Esophagus muscularis mucosa (tissue), 4 donors: ENCODE measurements around the gene PER3. TPM values are rescaled to one million over a fixed set of nuclear protein-coding genes. Genes with fewer than 3 reads are reported as not detected.
A peak's percentile ranks its signal among the peaks of the same experiment; 100 is the strongest.

ENCODE experiments used
- DNase-seq: peaks from one replicate; pipeline ENCODE4 v3.0.0-alpha.2; 2017; ENCODE audit errors: extremely low spot score
- H3K27ac ChIP-seq, 4 donors: fragments of 200-600 bp; sonication (generic); replicated peaks in 1 of 4; 1 replicate in 3 of 4; 2 replicates in 1 of 4; pipeline ENCODE4 v1.5.1; 2016 to 2019; ENCODE audit warnings: mild to moderate bottlenecking in 1 of 4
- H3K27me3 ChIP-seq, 4 donors: fragments of 200-600 bp; sonication (generic); one replicate each; pipeline versions ENCODE4 v1.5.1 to v1.6.0; 2016 to 2019
- H3K36me3 ChIP-seq, 4 donors: fragments of 200-600 bp; sonication (generic); one replicate each; pipeline ENCODE4 v1.5.1; 2016 to 2019
- H3K4me1 ChIP-seq, 4 donors: fragments of 200-600 bp; sonication (generic); one replicate each; pipeline ENCODE4 v1.5.1; 2016 to 2019
- H3K4me3 ChIP-seq, 4 donors: fragments of 200-600 bp; sonication (generic); 1 replicate in 2 of 4; 2 replicates in 2 of 4; pipeline ENCODE4 v1.5.1; 2016 to 2019; ENCODE audit warnings: mild to moderate bottlenecking in 4 of 4, moderate library complexity in 1 of 4
- H3K9me3 ChIP-seq, 4 donors: fragments of 200-600 bp; sonication (generic); 1 replicate in 3 of 4; 2 replicates in 1 of 4; pipeline ENCODE4 v1.5.1; 2016 to 2019
- EP300 ChIP-seq: sonication (generic); formaldehyde crosslinking; IDR thresholded peaks from one replicate; pipeline ENCODE4 v1.6.1; 2017; ENCODE audit warnings: antibody characterized with exemption
- POLR2A ChIP-seq: fragments of 450-650 bp; IDR thresholded peaks from one replicate; pipeline ENCODE4 v1.6.1; 2017; ENCODE audit warnings: antibody characterized with exemption, moderate library complexity, mild to moderate bottlenecking, low read depth
- POLR2AphosphoS5 ChIP-seq, 2 donors: sonication (generic); formaldehyde crosslinking; IDR thresholded peaks; one replicate each; pipeline ENCODE4 v1.6.1; 2017; ENCODE audit warnings: antibody characterized with exemption in 2 of 2
- WGBS: methylation state at CpG from one replicate; pipeline ENCODE4 v1.1.5; 2018; 5-methylcytosine and 5-hydroxymethylcytosine counted together
- intact Hi-C: fragments of 100-400 bp; cut with DNase I; formaldehyde crosslinking; loops from one replicate; pipeline ENCODE4 v1.15.1; 2023
- total RNA-seq, 4 donors: library from RNA; depleted of rRNA; stranded (reverse); fragments of >200 nt; gene quantifications; one replicate each; pipeline versions ENCODE4 v1.1.0 to v1.2.1, GENCODE V29; 2016
- TF ChIP-seq, protein P1 (sequence below), 3 experiments: fragments of 200-600 bp in 2 of 3; fragments of 450-650 bp in 1 of 3; sonication (generic) in 2 of 3; IDR thresholded peaks; one replicate each; pipeline ENCODE4 v1.5.1; 2017 to 2019; ENCODE audit warnings: antibody characterized with exemption in 3 of 3, mild to moderate bottlenecking in 2 of 3, moderate library complexity in 1 of 3

PER3 gene
- total RNA-seq, 4 donors from 2014 or later = 25.8 to 45.8 (median 42.6) TPM

DNA sequence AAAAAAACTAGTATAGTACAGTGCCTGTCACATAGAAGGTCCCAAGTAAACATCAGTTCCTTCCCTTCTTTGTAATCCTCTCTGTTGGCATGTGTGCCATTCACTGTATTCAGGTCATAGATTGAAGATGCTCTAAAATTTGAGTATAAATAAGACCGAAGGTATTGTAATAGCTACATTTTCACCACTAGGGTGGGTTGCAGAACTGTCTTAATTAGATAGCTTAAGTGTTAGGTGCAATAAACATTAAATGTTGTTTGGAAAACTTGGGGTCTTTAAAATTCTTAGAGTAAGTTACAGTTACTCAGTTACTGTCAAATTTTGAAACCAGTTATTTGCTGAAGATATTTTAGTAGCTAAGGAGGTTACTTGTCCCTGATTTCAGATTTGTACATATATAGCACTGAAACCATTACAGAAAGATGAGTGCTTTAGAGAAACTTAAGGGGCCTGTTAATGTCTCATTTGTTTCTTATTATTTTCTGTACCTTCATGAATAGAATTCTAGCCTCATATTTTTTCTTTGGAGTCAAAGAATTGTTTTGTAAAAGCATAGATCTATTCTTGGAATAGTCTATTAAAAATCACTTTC lies 24.3 kb downstream of the PER3 start:
- Histone ChIP-seq H3K4me1 (no peaks in the 10 kb centered on the region), H3K36me3 (peaks cover 59 to 95% (median 89%) of the 10 kb centered on the region in 4 donors), H3K4me3 (no peak overlapping the region), H3K9me3 (peaks cover 0 to 2% (median 1%) of the 10 kb centered on the region in 4 donors), H3K27me3 (no peaks in the 10 kb centered on the region), H3K27ac (no peak overlapping the region)
- 42% methylated on average over 1 of the region's 1 CpG for WGBS
- DNase-seq = no peak
- TF ChIP-seq, protein P1, sequence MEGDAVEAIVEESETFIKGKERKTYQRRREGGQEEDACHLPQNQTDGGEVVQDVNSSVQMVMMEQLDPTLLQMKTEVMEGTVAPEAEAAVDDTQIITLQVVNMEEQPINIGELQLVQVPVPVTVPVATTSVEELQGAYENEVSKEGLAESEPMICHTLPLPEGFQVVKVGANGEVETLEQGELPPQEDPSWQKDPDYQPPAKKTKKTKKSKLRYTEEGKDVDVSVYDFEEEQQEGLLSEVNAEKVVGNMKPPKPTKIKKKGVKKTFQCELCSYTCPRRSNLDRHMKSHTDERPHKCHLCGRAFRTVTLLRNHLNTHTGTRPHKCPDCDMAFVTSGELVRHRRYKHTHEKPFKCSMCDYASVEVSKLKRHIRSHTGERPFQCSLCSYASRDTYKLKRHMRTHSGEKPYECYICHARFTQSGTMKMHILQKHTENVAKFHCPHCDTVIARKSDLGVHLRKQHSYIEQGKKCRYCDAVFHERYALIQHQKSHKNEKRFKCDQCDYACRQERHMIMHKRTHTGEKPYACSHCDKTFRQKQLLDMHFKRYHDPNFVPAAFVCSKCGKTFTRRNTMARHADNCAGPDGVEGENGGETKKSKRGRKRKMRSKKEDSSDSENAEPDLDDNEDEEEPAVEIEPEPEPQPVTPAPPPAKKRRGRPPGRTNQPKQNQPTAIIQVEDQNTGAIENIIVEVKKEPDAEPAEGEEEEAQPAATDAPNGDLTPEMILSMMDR (IDR thresholded peaks at IDR 0.05) = peak; percentile 37 to 50 (median 42)
- TF ChIP-seq POLR2A = no peak
- intact Hi-C loops = loop anchor here (5.0 kb wide), 1 partner anchor 94 kb away; no protein-coding TSS in a partner anchor

DNA sequence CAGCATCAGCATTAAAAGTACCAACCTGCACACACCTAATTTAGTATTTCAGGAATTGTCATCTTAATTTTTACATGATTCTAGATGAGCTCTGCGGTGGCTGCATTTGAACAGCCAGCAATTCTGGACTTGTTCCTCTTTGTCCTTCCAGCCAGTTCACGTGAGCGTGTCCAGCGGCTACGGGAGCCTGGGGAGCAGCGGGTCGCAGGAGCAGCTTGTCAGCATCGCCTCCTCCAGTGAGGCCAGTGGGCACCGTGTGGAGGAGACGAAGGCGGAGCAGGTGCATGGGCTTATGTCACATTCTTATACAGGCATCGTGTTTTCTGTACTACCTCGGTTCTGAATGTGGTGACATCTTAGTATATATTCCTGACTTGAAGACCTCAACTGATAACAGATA lies 25.7 kb downstream of the PER3 start:
- TF ChIP-seq EP300 = no peak
- TF ChIP-seq POLR2A = no peak
- no peak for TF ChIP-seq POLR2AphosphoS5 (IDR thresholded peaks at IDR 0.05)
- TF ChIP-seq, protein P1 (IDR thresholded peaks at IDR 0.05) = no peak
- no peaks in the 10 kb centered on the region for H3K27me3 ChIP-seq
- H3K4me1 ChIP-seq = no peaks in the 10 kb centered on the region
- 90% methylated on average over 13 of the region's 13 CpGs for WGBS
- no peak overlapping the region for H3K4me3 ChIP-seq
- H3K27ac ChIP-seq = no peak overlapping the region
- DNase-seq = no peak
- intact Hi-C loops = loop anchor here (5.0 kb wide), 1 partner anchor 93 kb away; no protein-coding TSS in a partner anchor
- H3K9me3 ChIP-seq = peaks cover 0 to 10% (median 4%) of the 10 kb centered on the region in 4 donors
- H3K36me3 ChIP-seq = peaks cover 58 to 95% (median 86%) of the 10 kb centered on the region in 4 donors

DNA sequence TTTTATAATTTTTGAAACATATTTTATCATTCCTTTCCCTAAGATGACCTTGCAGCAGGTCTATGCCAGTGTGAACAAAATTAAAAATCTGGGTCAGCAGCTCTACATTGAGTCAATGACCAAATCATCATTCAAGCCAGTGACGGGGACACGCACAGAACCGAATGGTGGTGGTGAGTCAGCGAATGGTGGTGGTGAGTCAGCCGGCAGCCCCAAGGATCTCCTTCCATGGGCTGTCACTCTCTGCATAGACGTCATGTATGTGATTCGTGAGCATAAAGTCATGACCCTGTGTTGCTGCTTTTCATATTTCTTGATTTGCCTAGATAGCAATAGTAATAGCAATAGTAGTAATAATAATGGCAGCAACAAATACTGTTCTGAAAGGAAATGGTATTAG lies 26.3 kb downstream of the PER3 start:
- H3K9me3 ChIP-seq = peaks cover 0 to 10% (median 4%) of the 10 kb centered on the region in 4 donors
- no peaks in the 10 kb centered on the region for H3K4me1 ChIP-seq
- intact Hi-C loops = no loop called here
- H3K27me3 ChIP-seq = no peaks in the 10 kb centered on the region
- H3K36me3 ChIP-seq = peaks cover 56 to 95% (median 79%) of the 10 kb centered on the region in 4 donors
- no peak overlapping the region for H3K27ac ChIP-seq
- TF ChIP-seq, protein P1 (IDR thresholded peaks at IDR 0.05) = no peak
- no peak for TF ChIP-seq EP300
- no peak for TF ChIP-seq POLR2AphosphoS5 (IDR thresholded peaks at IDR 0.05)
- TF ChIP-seq POLR2A = no peak
- 78% methylated on average over 7 of the region's 7 CpGs for WGBS
- H3K4me3 ChIP-seq = no peak overlapping the region
- no peak for DNase-seq

DNA sequence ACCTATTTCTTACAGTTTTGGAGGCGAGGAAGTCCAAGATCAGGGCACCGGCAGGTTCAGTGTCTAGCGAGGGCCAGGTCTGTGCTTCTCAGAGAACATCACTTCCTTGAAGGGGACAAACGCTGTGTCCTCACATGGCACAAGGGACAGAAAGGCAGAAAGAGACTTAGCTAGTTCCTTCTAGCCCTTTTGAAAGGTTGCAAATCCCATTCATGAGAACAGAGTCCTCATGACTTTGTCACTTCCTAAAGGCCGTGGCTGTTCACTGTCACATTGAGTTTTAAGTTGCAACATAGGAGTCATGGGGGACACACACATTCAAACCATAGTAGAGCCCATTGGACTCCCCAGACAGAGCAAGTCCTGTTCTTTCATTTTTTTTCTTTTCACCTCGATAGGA lies 27.4 kb downstream of the PER3 start:
- TF ChIP-seq POLR2A (no peak), EP300 (no peak), POLR2AphosphoS5 (IDR thresholded peaks at IDR 0.05) (no peak)
- TF ChIP-seq, protein P1 (IDR thresholded peaks at IDR 0.05) = no peak
- intact Hi-C loops = no loop called here
- no peak for DNase-seq
- WGBS = 93% methylated on average over 6 of the region's 6 CpGs
- no peaks in the 10 kb centered on the region for H3K4me1 ChIP-seq
- H3K36me3 ChIP-seq = peaks cover 50 to 86% (median 69%) of the 10 kb centered on the region in 4 donors
- no peak overlapping the region for H3K4me3 ChIP-seq
- H3K27me3 ChIP-seq = no peaks in the 10 kb centered on the region
- H3K27ac ChIP-seq = no peak overlapping the region
- peaks cover 0 to 10% (median 4%) of the 10 kb centered on the region in 4 donors for H3K9me3 ChIP-seq
